Measurements from ENCODE around the gene SLC9A1. TPM values are rescaled to one million over a fixed set of nuclear protein-coding genes. Genes with fewer than 3 reads are reported as not detected.

The SLC9A1 gene
- total RNA-seq, 1 experiment from 2014 or later = 22.5 TPM

GRCh38 chr1:27101054-27101491 lies 53.9 kb downstream of the SLC9A1 start:
- TF ChIP-seq ZBTB21 (CRISPR knock-in tag; IDR thresholded peaks at IDR 0.05; ENCODE audit: borderline replicate concordance) (no peak), GTF2I (CRISPR knock-in tag; conservative IDR thresholded peaks at IDR 0.05) (no peak), TEAD4 (CRISPR knock-in tag; IDR thresholded peaks at IDR 0.05) (no peak), ZNF232 (CRISPR knock-in tag; IDR thresholded peaks at IDR 0.05) (no peak)
- TF ChIP-seq, protein P1, sequence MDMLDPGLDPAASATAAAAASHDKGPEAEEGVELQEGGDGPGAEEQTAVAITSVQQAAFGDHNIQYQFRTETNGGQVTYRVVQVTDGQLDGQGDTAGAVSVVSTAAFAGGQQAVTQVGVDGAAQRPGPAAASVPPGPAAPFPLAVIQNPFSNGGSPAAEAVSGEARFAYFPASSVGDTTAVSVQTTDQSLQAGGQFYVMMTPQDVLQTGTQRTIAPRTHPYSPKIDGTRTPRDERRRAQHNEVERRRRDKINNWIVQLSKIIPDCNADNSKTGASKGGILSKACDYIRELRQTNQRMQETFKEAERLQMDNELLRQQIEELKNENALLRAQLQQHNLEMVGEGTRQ (CRISPR knock-in tag; IDR thresholded peaks at IDR 0.05) = no peak
- Mint-ChIP-seq H3K4me3 (no peak overlapping the region), H3K27ac (peak overlapping the region; percentile 49; the same call in 1 of the 2 replicates), H3K27me3 (ENCODE audit: low read depth) (no peaks in the 10 kb centered on the region; the same call in 1 of the 2 replicates), H3K4me1 (peaks cover 30% of the 10 kb centered on the region), H3K36me3 (peaks cover 4% of the 10 kb centered on the region; the same call in 1 of the 2 replicates), H3K9me3 (no peaks in the 10 kb centered on the region)
- ChIA-PET POLR2A (interaction anchor here (0.5 kb wide), 1 partner anchor 394 kb away, joined by 3 read pairs; no protein-coding TSS in a partner anchor), CTCF (interaction anchor here (0.7 to 12.6 kb wide), 15 partner anchors 8 to 294 kb away, joined by 3 to 636 read pairs (median 11); no protein-coding TSS in a partner anchor)
- ATAC-seq (no peak), DNase-seq (ENCODE audit: low spot score) (no peak)

GRCh38 chr1:27100335-27101053 lies 54.4 kb downstream of the SLC9A1 start:
- Mint-ChIP-seq H3K36me3 (peaks cover under 1% of the 10 kb centered on the region; the same call in 1 of the 2 replicates), H3K27me3 (ENCODE audit: low read depth) (no peaks in the 10 kb centered on the region; the same call in 1 of the 2 replicates), H3K4me1 (peaks cover 29% of the 10 kb centered on the region), H3K9me3 (no peaks in the 10 kb centered on the region), H3K27ac (peak overlapping the region; percentile 30; the same call in 1 of the 2 replicates), H3K4me3 (no peak overlapping the region)
- ChIA-PET POLR2A (interaction anchor here (0.5 kb wide), 1 partner anchor 394 kb away, joined by 3 read pairs; no protein-coding TSS in a partner anchor), CTCF (interaction anchor here (0.7 to 12.6 kb wide), 20 partner anchors 9 to 295 kb away, joined by 3 to 636 read pairs (median 5); partner anchors contain the start of gene TRNP1)
- DNase-seq (ENCODE audit: low spot score) (no peak), ATAC-seq (peak; percentile 8)
- no peak for TF ChIP-seq ZNF121 (CRISPR knock-in tag; IDR thresholded peaks at IDR 0.05)
- no peak for TF ChIP-seq NR2C2 (CRISPR knock-in tag; IDR thresholded peaks at IDR 0.05)
- TF ChIP-seq, protein P2, sequence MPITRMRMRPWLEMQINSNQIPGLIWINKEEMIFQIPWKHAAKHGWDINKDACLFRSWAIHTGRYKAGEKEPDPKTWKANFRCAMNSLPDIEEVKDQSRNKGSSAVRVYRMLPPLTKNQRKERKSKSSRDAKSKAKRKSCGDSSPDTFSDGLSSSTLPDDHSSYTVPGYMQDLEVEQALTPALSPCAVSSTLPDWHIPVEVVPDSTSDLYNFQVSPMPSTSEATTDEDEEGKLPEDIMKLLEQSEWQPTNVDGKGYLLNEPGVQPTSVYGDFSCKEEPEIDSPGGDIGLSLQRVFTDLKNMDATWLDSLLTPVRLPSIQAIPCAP (CRISPR knock-in tag; IDR thresholded peaks at IDR 0.05) = no peak
- TF ChIP-seq JUN (CRISPR knock-in tag; IDR thresholded peaks at IDR 0.05) = no peak
- TF ChIP-seq ZNF671 (CRISPR knock-in tag; IDR thresholded peaks at IDR 0.05) = no peak
- no peak for TF ChIP-seq GABPB1 (CRISPR knock-in tag; IDR thresholded peaks at IDR 0.05)
- TF ChIP-seq HMGXB4 (CRISPR knock-in tag; IDR thresholded peaks at IDR 0.05) = no peak
- no peak for TF ChIP-seq JAZF1 (CRISPR knock-in tag; IDR thresholded peaks at IDR 0.05)

DNA sequence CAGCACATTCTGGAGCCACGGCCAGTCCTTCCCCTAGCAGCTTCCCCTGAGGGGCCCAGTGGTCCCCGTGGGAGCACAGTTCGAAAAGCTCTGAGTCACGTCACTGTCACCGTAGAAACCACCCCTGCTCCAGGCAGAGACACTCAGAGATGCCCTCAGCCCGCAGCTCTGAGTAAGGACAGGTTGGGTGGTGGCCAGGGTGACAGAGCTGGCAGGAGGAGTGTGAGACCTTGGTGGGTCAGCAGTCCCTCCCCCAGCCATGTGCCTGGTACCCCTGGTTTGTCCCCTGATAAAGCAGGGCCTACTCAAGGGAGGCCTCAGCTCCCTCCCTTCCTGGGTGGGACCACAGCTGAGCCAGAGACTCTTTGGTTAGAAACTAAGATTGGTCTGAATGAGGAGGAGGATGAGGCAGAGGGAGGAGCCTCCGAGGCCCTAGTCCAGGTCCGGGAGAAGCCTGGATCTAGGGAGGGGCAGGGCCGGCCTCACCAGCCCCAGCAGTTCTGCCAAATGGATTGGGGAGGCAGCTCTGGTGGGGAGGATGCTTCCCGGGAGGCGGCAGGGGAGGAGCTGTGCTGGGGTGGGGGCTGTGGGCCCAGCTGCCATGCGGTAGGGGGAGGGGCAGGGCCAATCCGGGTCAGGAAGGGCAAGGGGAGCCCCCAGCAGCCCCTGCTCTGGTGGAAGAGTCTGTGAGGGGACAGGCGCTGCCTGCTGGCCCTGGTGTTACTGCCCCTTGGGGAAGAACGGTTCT lies 55.2 kb downstream of the SLC9A1 start:
- Mint-ChIP-seq H3K27me3 (ENCODE audit: low read depth) (no peaks in the 10 kb centered on the region; the same call in 1 of the 2 replicates), H3K9me3 (no peaks in the 10 kb centered on the region), H3K4me3 (no peak overlapping the region; the same call in 1 of the 2 replicates), H3K36me3 (no peaks in the 10 kb centered on the region), H3K4me1 (peaks cover 29% of the 10 kb centered on the region), H3K27ac (0 out of 2 replicates have a peak overlapping the region, but pooled peaks have one; percentile 75)
- no peak for TF ChIP-seq SMAD3 (CRISPR knock-in tag; IDR thresholded peaks at IDR 0.05; ENCODE audit: borderline replicate concordance)
- TF ChIP-seq, protein P3, sequence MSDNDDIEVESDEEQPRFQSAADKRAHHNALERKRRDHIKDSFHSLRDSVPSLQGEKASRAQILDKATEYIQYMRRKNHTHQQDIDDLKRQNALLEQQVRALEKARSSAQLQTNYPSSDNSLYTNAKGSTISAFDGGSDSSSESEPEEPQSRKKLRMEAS (CRISPR knock-in tag; IDR thresholded peaks at IDR 0.05) = peak; percentile 30; the same call in 1 of the 2 replicates
- TF ChIP-seq, protein P4, sequence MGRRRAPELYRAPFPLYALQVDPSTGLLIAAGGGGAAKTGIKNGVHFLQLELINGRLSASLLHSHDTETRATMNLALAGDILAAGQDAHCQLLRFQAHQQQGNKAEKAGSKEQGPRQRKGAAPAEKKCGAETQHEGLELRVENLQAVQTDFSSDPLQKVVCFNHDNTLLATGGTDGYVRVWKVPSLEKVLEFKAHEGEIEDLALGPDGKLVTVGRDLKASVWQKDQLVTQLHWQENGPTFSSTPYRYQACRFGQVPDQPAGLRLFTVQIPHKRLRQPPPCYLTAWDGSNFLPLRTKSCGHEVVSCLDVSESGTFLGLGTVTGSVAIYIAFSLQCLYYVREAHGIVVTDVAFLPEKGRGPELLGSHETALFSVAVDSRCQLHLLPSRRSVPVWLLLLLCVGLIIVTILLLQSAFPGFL (CRISPR knock-in tag; IDR thresholded peaks at IDR 0.05; ENCODE audit: borderline replicate concordance) = no peak
- TF ChIP-seq EMX1 (CRISPR knock-in tag; IDR thresholded peaks at IDR 0.05) = no peak
- peak; percentile 39; the same call in 1 of the 2 replicates for TF ChIP-seq FOXP1 (CRISPR knock-in tag; IDR thresholded peaks at IDR 0.05; ENCODE audit: borderline replicate concordance)
- TF ChIP-seq ZNF138 (CRISPR knock-in tag; conservative IDR thresholded peaks at IDR 0.05) = no peak
- no peak for TF ChIP-seq TEAD1 (CRISPR knock-in tag; IDR thresholded peaks at IDR 0.05)
- no peak for TF ChIP-seq JUN (CRISPR knock-in tag; IDR thresholded peaks at IDR 0.05)
- 0 out of 2 replicates have a peak, but pooled peaks have one; percentile 65 for TF ChIP-seq ZNF263 (CRISPR knock-in tag; IDR thresholded peaks at IDR 0.05; ENCODE audit: low read depth)
- TF ChIP-seq, protein P5, sequence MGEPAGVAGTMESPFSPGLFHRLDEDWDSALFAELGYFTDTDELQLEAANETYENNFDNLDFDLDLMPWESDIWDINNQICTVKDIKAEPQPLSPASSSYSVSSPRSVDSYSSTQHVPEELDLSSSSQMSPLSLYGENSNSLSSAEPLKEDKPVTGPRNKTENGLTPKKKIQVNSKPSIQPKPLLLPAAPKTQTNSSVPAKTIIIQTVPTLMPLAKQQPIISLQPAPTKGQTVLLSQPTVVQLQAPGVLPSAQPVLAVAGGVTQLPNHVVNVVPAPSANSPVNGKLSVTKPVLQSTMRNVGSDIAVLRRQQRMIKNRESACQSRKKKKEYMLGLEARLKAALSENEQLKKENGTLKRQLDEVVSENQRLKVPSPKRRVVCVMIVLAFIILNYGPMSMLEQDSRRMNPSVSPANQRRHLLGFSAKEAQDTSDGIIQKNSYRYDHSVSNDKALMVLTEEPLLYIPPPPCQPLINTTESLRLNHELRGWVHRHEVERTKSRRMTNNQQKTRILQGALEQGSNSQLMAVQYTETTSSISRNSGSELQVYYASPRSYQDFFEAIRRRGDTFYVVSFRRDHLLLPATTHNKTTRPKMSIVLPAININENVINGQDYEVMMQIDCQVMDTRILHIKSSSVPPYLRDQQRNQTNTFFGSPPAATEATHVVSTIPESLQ (CRISPR knock-in tag; IDR thresholded peaks at IDR 0.05) = no peak
- CTCF ChIA-PET = interaction anchor here (0.8 to 12.6 kb wide), 18 partner anchors 10 to 295 kb away, joined by 3 to 636 read pairs (median 5); partner anchors contain the start of gene TRNP1
- DNase-seq (ENCODE audit: low spot score) = no peak
- POLR2A ChIA-PET = interaction anchor here (0.6 kb wide), 1 partner anchor 89 kb away, joined by 3 read pairs; no protein-coding TSS in a partner anchor
- ATAC-seq = peak; percentile 23
